ENCODE results near the gene RFX4. TPM values are rescaled to one million over a fixed set of nuclear protein-coding genes. Genes with fewer than 3 reads are reported as not detected.
"Not testable (repeated sequence)": the region's sequence is repeated elsewhere in the genome, so short reads cannot be mapped to it uniquely, and the experiment has no call there.

Gene RFX4
- total RNA-seq, 1 donor from 2014 or later: not detected

- H3K9me3 ChIP-seq: no peaks in the 10 kb centered on the region
- H3K36me3 ChIP-seq: no peaks in the 10 kb centered on the region
- no peak for TF ChIP-seq CTCF (IDR thresholded peaks at IDR 0.05)
- H3K27ac ChIP-seq: no peak overlapping the region
- H3K4me1 ChIP-seq: no peaks in the 10 kb centered on the region
- intact Hi-C loops (cut with DNase I): no loop called here
- no peak overlapping the region for H3K4me3 ChIP-seq
- DNase-seq: no peak
- no peak for ATAC-seq
- no peaks in the 10 kb centered on the region for H3K27me3 ChIP-seq
Measured at GRCh38 chr12:106684497-106684896, 101.7 kb downstream of the RFX4 start.

- no peaks in the 10 kb centered on the region for H3K9me3 ChIP-seq
- DNase-seq (no peak), ATAC-seq (no peak)
- H3K36me3 ChIP-seq: no peaks in the 10 kb centered on the region
- H3K4me3 ChIP-seq: no peak overlapping the region
- H3K27ac ChIP-seq: no peak overlapping the region
- intact Hi-C loops (cut with DNase I): no loop called here
- no peaks in the 10 kb centered on the region for H3K27me3 ChIP-seq
- no peak for TF ChIP-seq CTCF (IDR thresholded peaks at IDR 0.05)
- H3K4me1 ChIP-seq: no peaks in the 10 kb centered on the region
Measured at GRCh38 chr12:106685381-106685780, 102.6 kb downstream of the RFX4 start.

GRCh38 chr12:106687672-106688071, 104.9 kb downstream of the RFX4 start:
- H3K9me3 ChIP-seq: no peaks in the 10 kb centered on the region
- intact Hi-C loops (cut with DNase I): no loop called here
- H3K4me1 ChIP-seq: no peaks in the 10 kb centered on the region
- TF ChIP-seq CTCF (IDR thresholded peaks at IDR 0.05): no peak
- no peak overlapping the region for H3K4me3 ChIP-seq
- DNase-seq (no peak), ATAC-seq (no peak)
- H3K27ac ChIP-seq: no peak overlapping the region
- H3K36me3 ChIP-seq: no peaks in the 10 kb centered on the region
- H3K27me3 ChIP-seq: no peaks in the 10 kb centered on the region

GRCh38 chr12:106690569-106691305, 107.9 kb downstream of the RFX4 start:
- TF ChIP-seq CTCF (IDR thresholded peaks at IDR 0.05): no peak
- no peak for ATAC-seq
- Histone ChIP-seq H3K4me3 (no peak overlapping the region), H3K9me3 (no peaks in the 10 kb centered on the region), H3K36me3 (no peaks in the 10 kb centered on the region), H3K27ac (no peak overlapping the region), H3K4me1 (no peaks in the 10 kb centered on the region), H3K27me3 (no peaks in the 10 kb centered on the region)
- DNase-seq: no peak
- intact Hi-C loops (cut with DNase I): no loop called here

GRCh38 chr12:106692033-106692432, 109.2 kb downstream of the RFX4 start:
- H3K9me3 ChIP-seq; ATAC-seq; H3K27me3 ChIP-seq; intact Hi-C loops (cut with DNase I); DNase-seq; H3K36me3 ChIP-seq; H3K4me1 ChIP-seq; H3K27ac ChIP-seq; H3K4me3 ChIP-seq: not testable (repeated sequence)

- Histone ChIP-seq H3K4me1 (no peaks in the 10 kb centered on the region), H3K27ac (no peak overlapping the region), H3K36me3 (no peaks in the 10 kb centered on the region), H3K4me3 (no peak overlapping the region), H3K27me3 (no peaks in the 10 kb centered on the region), H3K9me3 (no peaks in the 10 kb centered on the region)
- intact Hi-C loops (cut with DNase I): no loop called here
- no peak for TF ChIP-seq CTCF (IDR thresholded peaks at IDR 0.05)
- DNase-seq (no peak), ATAC-seq (no peak)
Measured at GRCh38 chr12:106692896-106693820, 110.4 kb downstream of the RFX4 start.
